ENCODE results near the gene DUSP16.
A peak's percentile ranks its signal among the peaks of the same experiment; 100 is the strongest.
"Not testable (repeated sequence)": the region's sequence is repeated elsewhere in the genome, so short reads cannot be mapped to it uniquely, and the experiment has no call there.

DUSP16 gene

GRCh38 chr12:12542964-12543363 lies 19.7 kb downstream of the DUSP16 start:
- DNase-seq, result no peak

GRCh38 chr12:12542286-12542685 lies 20.4 kb downstream of the DUSP16 start:
- no peak for DNase-seq

- no peak for DNase-seq
Measured at GRCh38 chr12:12541782-12542181, 20.9 kb downstream of the DUSP16 start.

- no peak for DNase-seq
Measured at GRCh38 chr12:12540261-12541013, 22.2 kb downstream of the DUSP16 start.

GRCh38 chr12:12539028-12539810 lies 23.4 kb downstream of the DUSP16 start:
- no peak for DNase-seq

GRCh38 chr12:12538535-12538934 lies 24.1 kb downstream of the DUSP16 start:
- DNase-seq, result no peak

GRCh38 chr12:12537421-12537820 lies 25.2 kb downstream of the DUSP16 start:
- DNase-seq, result no peak

- DNase-seq, result no peak
Measured at GRCh38 chr12:12534975-12535374, 27.7 kb downstream of the DUSP16 start.

- DNase-seq, result no peak
Measured at GRCh38 chr12:12534166-12534866, 28.3 kb downstream of the DUSP16 start.

GRCh38 chr12:12533238-12533829 lies 29.3 kb downstream of the DUSP16 start:
- peak; percentile 44 for DNase-seq

- DNase-seq, result no peak
Measured at GRCh38 chr12:12531194-12531593, 31.5 kb downstream of the DUSP16 start.

- DNase-seq, result no peak
Measured at GRCh38 chr12:12529783-12530421, 32.8 kb downstream of the DUSP16 start.

GRCh38 chr12:12528361-12529270 lies 34.0 kb downstream of the DUSP16 start:
- peak; percentile 47 for DNase-seq

- no peak for DNase-seq
Measured at GRCh38 chr12:12527820-12528296, 34.8 kb downstream of the DUSP16 start.

GRCh38 chr12:12524128-12524527 lies 38.5 kb downstream of the DUSP16 start:
- no peak for DNase-seq

GRCh38 chr12:12523229-12523628 lies 39.4 kb downstream of the DUSP16 start:
- DNase-seq, result no peak

- DNase-seq, result not testable (repeated sequence)
Measured at GRCh38 chr12:12522657-12523056, 40.0 kb downstream of the DUSP16 start.

GRCh38 chr12:12521888-12522287 lies 40.8 kb downstream of the DUSP16 start:
- DNase-seq, result no peak

GRCh38 chr12:12521044-12521485 lies 41.6 kb downstream of the DUSP16 start:
- DNase-seq, result no peak

GRCh38 chr12:12520273-12520672 lies 42.4 kb downstream of the DUSP16 start:
- DNase-seq, result no peak

- DNase-seq, result no peak
Measured at GRCh38 chr12:12519354-12519998, 43.2 kb downstream of the DUSP16 start.
